ENCODE measurements around the gene RGS13.

- no peak for TF ChIP-seq CTCF (IDR thresholded peaks at IDR 0.05)
- no peak for TF ChIP-seq POLR2A (IDR thresholded peaks at IDR 0.05)
These were observed 30.8 kb upstream of the RGS13 start for GRCh38 chr1:192604979-192605620.

Measured in adrenal gland (tissue), 5 donors.